Measurements from ENCODE around the gene TMEM163. TPM values are rescaled to one million over a fixed set of nuclear protein-coding genes. Genes with fewer than 3 reads are reported as not detected.

The TMEM163 gene
- total RNA-seq, 2 experiments from 2014 or later = not detected

GRCh38 chr2:134583997-134584520 is 134.7 kb downstream of the TMEM163 start:
- H3K27ac Mint-ChIP-seq = no peak overlapping the region
- POLR2A ChIA-PET = no interaction called here
- TF ChIP-seq CTCF (IDR thresholded peaks at IDR 0.05) = no peak
- DNase-seq (no peak), ATAC-seq (no peak)
- peaks cover 10% of the 10 kb centered on the region for H3K4me1 Mint-ChIP-seq (ENCODE audit: low read depth)
- H3K9me3 Mint-ChIP-seq = no peaks in the 10 kb centered on the region
- CTCF ChIA-PET = no interaction called here
- H3K27me3 Mint-ChIP-seq = no peaks in the 10 kb centered on the region
- intact Hi-C loops (cut with micrococcal nuclease) = no loop called here
- H3K4me3 Mint-ChIP-seq = no peak overlapping the region
- H3K36me3 Mint-ChIP-seq (ENCODE audit: low read depth) = no peaks in the 10 kb centered on the region

DNA sequence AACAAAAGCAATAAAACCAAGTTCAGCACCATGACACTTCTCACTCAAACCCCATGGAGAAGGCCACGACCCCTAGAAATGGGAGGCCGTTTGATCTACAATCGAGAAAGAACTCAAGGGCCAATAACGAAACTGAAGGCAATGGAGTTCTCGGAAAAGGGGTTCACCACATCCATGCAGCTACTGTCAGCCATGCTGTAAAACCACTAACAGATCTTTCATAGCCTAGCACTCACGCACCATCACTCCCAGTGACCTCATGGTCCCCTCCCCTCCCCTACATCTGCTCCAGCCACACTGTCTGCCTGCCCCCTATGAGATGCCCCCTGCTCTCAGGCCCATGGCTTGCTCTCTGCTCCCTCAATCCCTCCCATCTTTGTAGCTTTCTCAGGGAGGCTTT is 135.3 kb downstream of the TMEM163 start:
- Mint-ChIP-seq H3K27ac (no peak overlapping the region), H3K4me1 (ENCODE audit: low read depth) (peaks cover 10% of the 10 kb centered on the region), H3K27me3 (no peaks in the 10 kb centered on the region), H3K4me3 (no peak overlapping the region), H3K36me3 (ENCODE audit: low read depth) (no peaks in the 10 kb centered on the region), H3K9me3 (no peaks in the 10 kb centered on the region)
- TF ChIP-seq CTCF (IDR thresholded peaks at IDR 0.05) = no peak
- POLR2A ChIA-PET = no interaction called here
- intact Hi-C loops (cut with micrococcal nuclease) = no loop called here
- ATAC-seq (peak; percentile 49), DNase-seq (peak; percentile 11)
- CTCF ChIA-PET = no interaction called here

- peak; percentile 5 for DNase-seq
- no peak overlapping the region for H3K4me3 Mint-ChIP-seq
- H3K27me3 Mint-ChIP-seq = no peaks in the 10 kb centered on the region
- ATAC-seq = peak; percentile 51
- H3K27ac Mint-ChIP-seq = no peak overlapping the region
- ChIA-PET POLR2A (no interaction called here), CTCF (no interaction called here)
- H3K9me3 Mint-ChIP-seq = no peaks in the 10 kb centered on the region
- H3K4me1 Mint-ChIP-seq (ENCODE audit: low read depth) = peaks cover 10% of the 10 kb centered on the region
- no peak for TF ChIP-seq CTCF (IDR thresholded peaks at IDR 0.05)
- H3K36me3 Mint-ChIP-seq (ENCODE audit: low read depth) = no peaks in the 10 kb centered on the region
- intact Hi-C loops (cut with micrococcal nuclease) = no loop called here
These were observed 136.3 kb downstream of the TMEM163 start for GRCh38 chr2:134582547-134582899.

GRCh38 chr2:134581877-134582546 is 136.8 kb downstream of the TMEM163 start:
- intact Hi-C loops (cut with micrococcal nuclease) = no loop called here
- no peak overlapping the region for H3K27ac Mint-ChIP-seq
- H3K27me3 Mint-ChIP-seq = no peaks in the 10 kb centered on the region
- TF ChIP-seq CTCF (IDR thresholded peaks at IDR 0.05) = no peak
- no peaks in the 10 kb centered on the region for H3K9me3 Mint-ChIP-seq
- ChIA-PET POLR2A (interaction anchor here (0.6 kb wide), 1 partner anchor 35 kb away, joined by 4 read pairs; no protein-coding TSS in a partner anchor), CTCF (no interaction called here)
- H3K4me1 Mint-ChIP-seq (ENCODE audit: low read depth) = peaks cover 10% of the 10 kb centered on the region
- H3K4me3 Mint-ChIP-seq = no peak overlapping the region
- no peaks in the 10 kb centered on the region for H3K36me3 Mint-ChIP-seq (ENCODE audit: low read depth)
- no peak for DNase-seq
- no peak for ATAC-seq

GRCh38 chr2:134578316-134578715 is 140.5 kb downstream of the TMEM163 start:
- Mint-ChIP-seq H3K4me3 (no peak overlapping the region), H3K9me3 (no peaks in the 10 kb centered on the region), H3K27ac (no peak overlapping the region), H3K27me3 (peaks cover 2% of the 10 kb centered on the region), H3K36me3 (ENCODE audit: low read depth) (no peaks in the 10 kb centered on the region), H3K4me1 (ENCODE audit: low read depth) (peaks cover 10% of the 10 kb centered on the region)
- DNase-seq (no peak), ATAC-seq (no peak)
- TF ChIP-seq CTCF (IDR thresholded peaks at IDR 0.05) = no peak
- intact Hi-C loops (cut with micrococcal nuclease) = no loop called here
- ChIA-PET POLR2A (no interaction called here), CTCF (no interaction called here)
